GM19467 (cell line): ENCODE measurements around the gene TPD52L1.

Experiments used
- ATAC-seq: cut with Tn5 transposase; IDR thresholded peaks from one replicate; pipeline ENCODE4 v1.9.1; 2021; ENCODE audit warnings: mild to moderate bottlenecking, moderate library complexity; ENCODE audit not compliant: unreplicated experiment

The TPD52L1 gene

DNA sequence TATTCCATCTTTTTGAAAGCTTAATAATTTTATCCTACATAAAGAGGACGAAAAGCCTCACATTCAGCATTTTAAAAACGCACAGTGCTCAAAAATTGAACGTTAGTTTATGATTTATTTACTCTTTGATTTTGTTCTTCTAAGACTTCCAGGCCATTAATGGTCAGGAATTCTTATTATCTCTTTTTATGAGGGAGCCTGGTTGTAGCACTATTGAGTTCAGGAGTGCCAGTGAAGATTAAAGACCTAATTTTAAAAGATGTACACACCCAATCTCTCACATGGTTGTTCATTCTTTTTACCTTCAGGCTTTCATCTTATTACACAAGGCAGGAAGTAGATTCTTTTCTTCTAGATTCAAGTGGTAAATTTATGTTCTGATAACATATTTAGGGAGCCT is 79.6 kb downstream of the TPD52L1 start:
- ATAC-seq: no peak

DNA sequence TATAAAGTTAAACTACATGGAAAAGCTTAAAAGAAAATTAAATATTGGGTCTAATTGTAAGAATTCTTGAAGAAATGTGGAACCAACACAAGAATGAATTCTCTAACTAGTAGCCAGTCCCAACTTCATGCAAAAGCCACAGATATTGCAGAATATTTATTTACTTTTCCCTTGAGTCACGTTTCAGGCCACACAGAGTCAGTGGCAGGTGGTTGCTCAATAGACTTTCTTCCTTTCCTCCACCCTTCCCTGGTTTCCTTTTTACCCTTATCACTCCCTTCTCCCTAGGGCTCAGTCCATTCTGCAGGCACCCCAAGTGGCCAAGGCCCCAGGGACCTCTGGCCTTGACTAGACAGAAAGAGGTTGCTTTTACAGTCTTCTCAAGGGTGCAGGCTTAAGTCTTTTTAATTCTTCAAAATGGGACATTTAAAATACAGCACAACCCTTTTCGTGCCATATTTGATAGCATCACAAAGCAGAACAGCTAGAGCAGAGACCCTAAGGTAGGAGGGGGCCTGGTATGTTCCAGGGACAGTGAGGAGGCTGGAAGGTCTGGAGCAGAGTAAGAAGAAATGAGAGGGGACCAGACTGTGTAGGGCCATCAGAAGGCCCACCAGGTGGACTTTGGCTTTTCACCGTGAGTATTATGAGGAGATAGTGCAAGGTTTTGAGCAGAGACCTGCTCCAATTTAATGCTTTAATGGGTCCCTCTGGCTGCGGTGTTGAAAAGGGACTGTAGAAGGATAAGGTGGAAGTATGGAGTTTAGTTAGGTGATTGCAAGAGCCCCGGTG is 83.2 kb downstream of the TPD52L1 start:
- no peak for ATAC-seq

DNA sequence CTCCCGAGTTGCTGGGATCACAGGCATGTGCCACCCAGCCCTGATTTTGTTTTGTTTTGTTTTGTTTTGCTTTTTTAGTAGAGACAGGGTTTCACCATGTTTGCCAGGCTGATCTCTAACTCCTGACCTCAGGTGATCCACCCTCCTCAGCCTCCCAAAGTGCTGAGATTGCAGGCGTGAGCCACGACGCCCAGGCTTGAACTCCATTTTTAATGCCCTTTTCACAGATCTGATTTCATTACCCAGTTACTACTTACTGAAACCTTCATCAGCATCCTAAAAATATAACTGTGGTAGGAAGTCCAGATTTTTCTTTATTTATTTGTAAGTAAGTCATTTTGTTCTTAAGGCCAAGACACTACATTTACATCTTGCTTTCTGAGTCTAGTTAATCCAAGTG is 84.2 kb downstream of the TPD52L1 start:
- ATAC-seq: no peak

DNA sequence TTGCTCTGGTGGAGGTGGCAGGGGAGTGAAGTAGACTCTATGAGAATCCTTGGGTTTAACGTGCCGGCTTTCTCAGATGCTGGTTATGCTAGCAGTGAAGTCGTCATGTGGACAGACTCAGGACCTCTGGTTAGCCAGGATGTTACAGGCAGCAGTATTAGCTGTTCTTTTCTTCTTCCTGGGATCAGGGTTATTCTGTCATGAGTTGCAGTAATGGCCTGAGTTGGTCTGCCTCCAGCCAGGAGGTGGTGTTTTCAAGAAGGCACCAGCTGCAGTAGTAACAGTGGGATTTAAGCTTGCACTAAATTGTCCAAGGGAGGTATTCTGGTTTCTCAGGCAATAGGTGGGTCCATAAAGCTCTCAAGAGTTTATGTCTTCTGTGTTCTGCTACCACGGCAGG is 91.5 kb downstream of the TPD52L1 start:
- no peak for ATAC-seq

DNA sequence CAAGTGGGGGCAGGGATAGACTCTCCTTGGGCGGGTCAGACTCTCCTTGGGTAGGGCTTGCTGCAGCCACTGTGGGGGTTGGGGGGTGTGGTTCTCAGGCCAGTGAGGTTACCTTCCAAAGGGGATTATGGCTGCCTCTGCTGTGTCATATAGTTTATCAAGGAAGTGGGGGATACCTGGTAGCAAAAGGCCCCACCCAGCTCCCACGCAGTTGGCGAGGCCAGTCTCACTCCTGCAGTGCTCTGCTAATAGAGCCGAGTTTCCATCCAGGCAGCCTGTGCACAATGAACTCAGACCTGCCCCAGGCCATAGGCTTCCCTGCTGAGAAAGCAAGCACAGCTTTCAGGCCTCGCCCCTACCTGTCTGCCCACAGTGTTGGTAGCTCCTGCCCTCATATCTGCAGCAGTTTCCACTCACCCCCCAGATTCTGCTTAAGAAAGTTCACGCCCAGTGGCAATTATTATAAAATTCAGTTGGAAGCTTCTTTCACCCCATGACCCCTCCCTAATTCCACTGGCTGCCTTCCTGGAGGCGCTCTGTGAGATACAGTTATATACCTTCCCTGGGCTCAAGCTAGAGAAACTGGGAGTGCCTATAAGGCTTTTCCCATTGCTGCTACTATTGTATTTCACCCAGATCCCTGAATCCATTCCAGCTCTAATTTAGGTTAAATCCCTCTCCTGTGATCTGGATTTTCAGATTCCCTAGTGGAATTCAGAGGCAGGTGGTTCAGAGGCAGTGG is 92.1 kb downstream of the TPD52L1 start:
- no peak for ATAC-seq

DNA sequence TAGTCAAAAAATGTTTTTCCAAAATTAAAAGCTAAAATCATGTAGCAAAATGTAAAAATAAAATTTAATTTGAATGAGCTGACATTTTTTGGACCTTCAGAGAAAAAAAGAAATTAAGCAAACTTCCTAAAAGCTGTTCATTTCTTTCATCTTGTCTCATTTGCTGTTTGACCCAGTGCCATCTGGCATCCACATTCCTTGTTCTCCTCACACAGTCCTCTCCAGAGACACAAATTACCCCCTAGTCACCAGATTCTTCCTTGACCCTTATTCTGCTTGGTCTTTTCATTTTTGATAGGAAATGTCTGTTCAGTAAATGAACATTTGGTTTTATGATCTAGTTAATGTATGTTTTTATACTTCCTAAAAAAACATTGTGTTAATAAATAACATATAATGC is 93.0 kb downstream of the TPD52L1 start:
- no peak for ATAC-seq

DNA sequence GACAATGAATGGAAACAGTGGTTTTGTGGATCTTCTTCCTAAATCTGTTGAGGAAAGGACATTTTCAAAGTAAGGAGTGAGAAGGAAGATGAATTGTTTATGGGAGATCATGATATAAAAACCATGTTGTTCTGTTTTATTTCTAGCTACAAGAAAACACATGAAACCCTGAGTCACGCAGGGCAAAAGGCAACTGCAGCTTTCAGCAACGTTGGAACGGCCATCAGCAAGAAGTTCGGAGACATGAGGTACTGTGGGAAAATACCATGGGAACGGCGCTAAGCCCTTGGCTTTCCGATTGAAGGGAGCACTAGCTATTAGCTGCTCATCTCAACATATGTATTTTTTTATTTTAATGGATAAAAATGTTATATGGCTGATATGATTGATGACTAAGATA is 94.6 kb downstream of the TPD52L1 start:
- no peak for ATAC-seq

DNA sequence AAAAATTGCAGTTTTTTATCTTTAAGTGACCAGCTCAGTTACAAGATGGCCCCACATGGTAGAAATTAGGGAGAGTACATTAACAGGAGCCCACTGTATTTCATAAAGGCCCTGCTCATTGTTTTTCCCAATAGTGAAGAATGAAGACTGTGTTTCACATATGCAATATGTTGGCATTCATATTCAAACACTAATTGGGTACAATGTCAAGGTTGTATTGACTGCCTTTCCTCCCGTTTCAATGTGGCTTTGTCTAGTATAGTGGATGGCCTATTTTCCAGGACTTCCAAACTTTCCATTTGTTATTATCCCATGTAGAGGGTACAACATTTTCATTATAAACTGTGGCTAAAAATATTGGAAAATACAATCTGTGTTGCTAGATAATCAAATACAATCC is 96.9 kb downstream of the TPD52L1 start:
- no peak for ATAC-seq

DNA sequence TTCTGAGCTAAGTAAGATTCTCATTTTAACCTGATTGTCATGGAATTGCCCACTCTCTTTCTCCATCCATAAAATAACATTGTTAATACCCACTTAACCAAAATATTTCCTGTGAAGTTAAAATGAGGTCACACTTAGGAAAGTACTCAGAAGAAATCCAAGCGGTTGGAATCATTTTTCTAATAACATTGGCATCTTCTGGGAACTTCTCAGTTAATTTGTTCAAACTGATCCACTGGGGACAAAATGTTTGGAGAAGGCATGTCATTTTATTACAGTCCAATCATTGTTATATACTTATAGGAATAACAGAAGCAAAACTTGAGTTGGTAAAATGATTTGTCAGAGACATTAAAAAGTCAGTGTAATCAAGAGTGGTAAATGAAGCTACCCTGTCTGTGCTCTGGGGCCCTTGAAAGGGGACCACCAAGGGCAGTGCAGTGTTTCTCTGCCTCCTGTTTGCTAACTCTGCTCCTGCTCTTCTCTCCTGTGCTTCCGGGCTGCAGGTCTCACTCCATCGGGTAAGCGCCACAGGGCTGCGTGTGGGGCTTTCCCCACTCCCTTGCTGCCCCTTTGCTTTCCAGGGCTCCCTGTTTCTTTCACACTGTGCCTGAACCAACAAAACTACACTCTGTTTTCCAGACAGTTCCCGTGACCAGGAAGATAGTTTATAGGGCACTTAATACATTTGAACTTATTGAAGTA is 98.1 kb downstream of the TPD52L1 start:
- ATAC-seq: no peak

DNA sequence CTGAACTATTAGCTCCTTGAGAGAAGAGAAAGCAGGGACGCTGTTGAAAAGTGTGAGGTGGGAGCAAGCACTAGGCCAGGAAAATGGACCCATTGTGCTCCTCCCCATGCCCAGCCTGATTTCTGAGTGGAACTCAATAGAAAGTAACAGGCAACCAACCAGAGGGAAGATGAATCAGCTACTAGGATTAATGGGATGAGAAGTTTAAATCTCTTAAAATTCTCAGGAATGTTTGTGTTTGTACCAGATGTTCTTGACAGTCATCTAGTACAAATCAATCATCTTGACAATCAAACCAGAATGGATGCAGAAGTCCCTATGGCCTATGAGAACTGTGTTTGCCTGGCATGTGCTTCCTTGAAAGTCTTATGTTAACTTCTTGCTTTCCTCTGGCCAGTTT is 99.3 kb downstream of the TPD52L1 start:
- ATAC-seq: no peak

DNA sequence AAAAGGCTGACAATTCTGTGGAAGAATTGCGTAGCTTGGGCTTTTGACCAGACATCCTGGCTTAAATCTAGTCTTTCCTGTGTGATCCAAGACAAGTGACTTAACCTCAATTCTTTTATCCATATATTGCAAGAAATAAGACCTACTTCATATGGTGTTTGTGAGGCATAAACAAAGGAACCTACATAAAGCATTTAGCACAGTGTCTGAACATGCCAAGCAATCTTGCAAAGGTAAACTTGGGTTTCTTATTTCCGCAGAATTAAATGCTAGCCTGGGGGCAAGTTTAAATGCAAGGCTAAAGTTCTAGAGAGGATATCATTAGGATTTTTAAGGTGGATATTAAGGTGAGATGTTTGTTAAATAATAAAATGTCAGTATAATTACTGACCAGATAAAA is 100.3 kb downstream of the TPD52L1 start:
- ATAC-seq: no peak

DNA sequence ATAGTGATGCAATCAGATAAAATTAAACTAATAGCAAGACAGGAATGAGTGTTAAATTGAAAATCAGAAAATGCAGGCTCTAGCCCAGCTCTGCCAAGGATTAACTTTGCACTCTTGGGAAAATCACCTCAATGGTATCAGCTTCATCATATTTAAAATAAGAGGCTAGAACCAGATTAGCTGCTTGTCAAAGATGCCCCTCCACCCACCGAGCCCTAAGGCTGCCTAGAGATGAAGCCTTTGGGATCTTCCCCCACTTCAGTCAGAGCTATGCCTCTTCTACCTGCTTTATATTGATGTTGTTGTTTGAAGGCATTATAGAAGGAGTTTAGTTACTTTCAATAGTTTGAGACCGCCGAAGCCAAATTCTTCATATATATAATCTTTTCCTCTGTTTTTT is 100.7 kb downstream of the TPD52L1 start:
- no peak for ATAC-seq

DNA sequence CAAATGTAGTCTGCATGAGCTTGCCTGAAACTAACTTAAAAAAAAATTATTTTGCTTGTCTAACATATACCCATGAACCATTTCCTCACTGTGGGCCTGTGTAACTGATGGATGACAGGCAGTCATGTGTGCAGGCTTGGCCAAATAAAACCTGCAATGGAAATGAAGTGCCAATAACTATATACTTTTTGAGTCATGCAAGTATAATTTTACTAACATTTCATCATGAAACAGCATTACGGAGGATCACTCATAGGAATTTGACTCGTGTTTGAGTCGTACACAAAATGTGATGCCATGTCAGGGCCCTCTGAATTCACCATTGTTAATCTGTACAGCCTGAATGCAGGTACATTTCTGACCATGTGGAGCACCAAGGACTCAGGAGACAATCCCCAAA is 101.6 kb downstream of the TPD52L1 start:
- no peak for ATAC-seq

DNA sequence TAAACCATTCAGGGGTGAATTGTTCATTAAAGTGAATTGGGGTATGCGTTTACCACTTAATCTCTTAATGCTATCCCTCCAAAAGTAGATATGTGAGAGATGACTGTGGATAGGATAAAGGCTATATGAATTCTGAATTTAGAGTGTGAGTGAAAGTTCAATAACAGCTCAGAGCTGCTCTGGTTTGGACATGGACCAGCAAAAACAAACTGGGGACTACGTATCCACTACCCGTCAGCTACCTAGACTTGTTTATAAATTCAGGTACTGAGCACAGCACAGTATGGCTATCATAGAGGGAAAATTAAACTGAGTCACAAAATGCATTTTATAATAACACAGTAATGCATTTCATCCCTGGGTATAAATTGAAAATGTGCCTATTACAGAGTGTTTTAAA is 103.8 kb downstream of the TPD52L1 start:
- no peak for ATAC-seq

DNA sequence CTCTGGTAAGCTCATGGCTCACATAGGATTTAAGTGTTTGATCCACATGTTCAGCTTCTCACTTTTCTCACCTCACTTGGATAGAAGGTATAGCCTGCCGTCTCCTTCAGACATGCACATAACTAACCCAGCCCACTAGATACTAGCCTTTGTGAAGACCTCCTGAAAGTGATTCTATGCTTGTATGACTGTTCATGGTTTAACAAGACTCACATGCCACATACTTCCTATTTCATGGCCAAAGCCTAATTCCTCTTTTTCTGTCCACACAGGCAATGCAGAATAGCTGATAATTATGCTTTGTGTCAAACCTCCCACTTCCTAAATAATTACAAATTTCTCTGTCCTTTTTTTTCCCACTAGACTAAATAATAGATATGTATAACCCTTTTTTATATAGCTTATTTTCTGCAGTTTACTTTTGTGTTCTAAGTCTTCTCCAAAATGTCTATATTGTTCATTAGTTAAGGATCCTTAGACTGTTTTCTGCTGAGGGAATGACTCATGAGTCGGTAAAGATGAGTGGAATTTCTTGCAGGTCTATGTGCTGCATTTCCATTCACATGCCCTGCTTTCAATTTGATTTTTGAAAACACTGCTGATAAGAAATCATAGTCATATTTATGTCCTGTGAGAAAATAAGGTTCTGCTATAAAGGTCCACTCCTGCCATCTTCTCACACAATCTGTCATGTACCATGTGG is 105.2 kb downstream of the TPD52L1 start:
- no peak for ATAC-seq

DNA sequence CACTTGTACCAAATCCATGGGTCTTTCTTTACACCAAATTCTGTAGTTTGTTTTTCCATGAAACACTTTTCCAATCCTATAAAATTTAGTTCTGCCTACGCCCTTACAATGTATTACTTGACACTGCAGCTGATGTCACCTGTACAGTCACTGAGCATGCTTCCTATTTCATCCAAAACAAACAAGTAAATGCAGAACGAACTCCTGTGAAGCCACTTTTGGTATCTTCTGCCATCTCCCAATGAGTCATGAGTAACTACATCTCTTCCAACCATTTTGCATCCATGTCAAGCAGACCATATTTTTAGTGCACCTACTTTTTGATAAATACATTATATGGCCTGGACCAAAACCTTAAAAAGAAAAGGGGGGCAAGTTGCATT is 105.8 kb downstream of the TPD52L1 start:
- no peak for ATAC-seq

DNA sequence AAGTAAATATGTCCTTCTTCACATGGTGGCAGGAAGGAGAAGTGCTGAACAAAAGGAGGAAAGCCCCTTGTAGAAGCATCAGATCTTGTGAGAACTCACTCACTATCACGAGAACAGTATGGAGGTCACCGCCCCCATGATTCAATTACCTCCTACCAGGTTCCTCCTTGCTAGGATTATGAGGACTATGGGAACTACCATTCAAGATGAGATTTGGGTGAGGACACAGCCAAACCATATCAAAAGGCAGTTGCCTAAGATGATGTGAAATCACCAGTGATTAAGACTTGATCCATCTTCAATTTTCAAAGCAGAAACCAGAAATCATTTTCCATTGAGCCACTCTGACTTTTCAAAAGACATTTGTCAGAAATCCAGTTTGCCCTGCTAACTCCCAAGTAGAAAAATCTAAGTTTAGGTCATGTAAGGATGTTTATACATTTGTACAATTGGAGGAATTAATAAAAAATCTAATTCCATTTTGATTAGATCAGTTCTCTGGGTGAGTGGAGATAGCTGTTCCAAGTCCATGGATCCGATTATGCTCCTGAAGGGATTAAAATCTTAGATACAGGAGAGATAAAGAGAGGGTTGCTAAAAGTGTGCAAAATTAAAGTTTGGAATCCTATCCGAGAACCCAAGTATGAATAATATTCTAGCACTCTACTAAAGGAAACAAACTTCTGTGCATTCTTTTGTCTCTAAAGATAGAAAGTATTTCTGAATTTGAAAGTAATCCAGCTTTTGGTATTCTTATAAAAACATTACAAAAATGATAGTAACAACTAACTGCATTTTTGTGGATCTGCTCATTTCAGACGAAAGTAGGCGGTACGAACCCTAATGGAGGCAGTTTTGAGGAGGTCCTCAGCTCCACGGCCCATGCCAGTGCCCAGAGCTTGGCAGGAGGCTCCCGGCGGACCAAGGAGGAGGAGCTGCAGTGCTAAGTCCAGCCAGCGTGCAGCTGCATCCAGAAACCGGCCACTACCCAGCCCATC is 108.7 kb downstream of the TPD52L1 start:
- ATAC-seq: no peak

DNA sequence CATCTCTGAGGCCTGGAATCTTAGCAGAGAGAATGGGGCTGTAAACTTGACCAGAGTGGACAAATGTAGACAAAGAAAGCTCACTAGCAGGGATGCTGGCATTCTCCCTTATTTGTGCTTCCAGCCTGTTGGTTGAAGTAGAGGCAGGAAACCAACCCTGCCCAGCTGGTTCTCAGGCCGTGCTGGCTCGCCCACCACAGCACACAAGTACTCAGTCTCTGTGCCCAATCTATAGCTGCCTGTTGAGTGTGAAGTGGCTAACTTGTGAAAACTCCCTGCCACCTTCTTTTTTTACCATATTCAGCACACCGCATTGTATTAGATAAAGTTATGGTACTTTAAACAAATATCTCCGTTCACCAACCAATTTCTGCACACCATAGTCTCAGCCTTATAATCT is 110.9 kb downstream of the TPD52L1 start:
- ATAC-seq: no peak

DNA sequence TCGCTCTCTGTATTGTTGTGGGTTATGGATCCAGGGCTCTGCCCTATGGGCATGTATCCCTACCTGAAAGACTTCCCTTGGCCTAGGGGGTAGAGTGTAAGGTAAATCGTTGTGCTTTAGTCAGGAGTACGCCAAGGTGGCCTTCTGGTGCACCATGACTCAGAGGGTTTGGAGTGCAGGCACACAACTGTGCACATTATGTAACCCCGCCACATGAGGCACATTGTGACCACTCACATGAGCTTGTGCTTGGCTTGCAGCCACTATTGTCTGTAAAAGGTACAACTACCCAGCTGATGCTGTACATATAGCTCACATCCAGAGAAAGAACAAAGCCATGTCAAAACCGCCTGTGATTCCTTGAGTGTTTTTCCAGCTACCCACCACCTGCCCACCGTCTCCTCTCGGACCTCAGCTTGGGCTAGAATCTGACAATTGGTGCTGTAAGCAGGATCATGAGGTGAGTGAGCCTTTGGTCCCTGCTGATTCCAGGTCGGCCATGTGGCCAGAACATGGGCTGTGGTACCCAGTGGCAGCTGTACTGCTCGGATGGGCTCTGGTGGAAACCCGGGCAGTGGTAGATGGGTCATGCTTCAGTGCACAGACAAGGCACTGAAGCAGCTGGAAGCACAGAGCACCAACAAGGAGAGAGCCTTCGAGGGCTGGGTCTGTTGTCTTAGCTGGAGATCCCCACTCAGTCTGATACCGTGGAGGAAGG is 114.4 kb downstream of the TPD52L1 start:
- no peak for ATAC-seq

DNA sequence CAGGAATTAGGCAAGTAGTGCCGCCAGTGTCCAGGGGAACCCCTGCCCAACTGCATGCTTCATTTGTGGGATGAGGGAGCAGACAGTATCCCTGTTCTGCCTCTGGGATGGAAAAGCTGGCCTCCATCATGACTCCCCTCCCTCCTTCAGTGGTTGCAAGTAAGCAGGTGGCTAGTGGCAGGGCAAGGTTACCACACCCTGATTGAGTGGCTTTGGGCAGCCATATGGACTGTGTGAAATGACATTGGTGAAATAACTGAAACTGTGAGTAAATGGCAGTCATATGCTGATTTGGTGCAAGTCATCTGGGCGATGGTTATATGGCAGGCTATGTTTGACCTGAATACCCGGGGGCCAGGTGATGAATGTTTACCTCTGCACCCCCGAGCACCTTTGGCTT is 115.2 kb downstream of the TPD52L1 start:
- no peak for ATAC-seq
